Activated T-cell treated with anti-CD3 and anti-CD28 coated beads for 4 hours (primary cell): ENCODE measurements around the gene COX8C.
"Not testable (repeated sequence)": the region's sequence is repeated elsewhere in the genome, so short reads cannot be mapped to it uniquely, and the experiment has no call there.

ENCODE experiments used
- DNase-seq: peaks from one replicate; pipeline ENCODE4 v3.0.0-alpha.2; 2020

Gene COX8C

DNA sequence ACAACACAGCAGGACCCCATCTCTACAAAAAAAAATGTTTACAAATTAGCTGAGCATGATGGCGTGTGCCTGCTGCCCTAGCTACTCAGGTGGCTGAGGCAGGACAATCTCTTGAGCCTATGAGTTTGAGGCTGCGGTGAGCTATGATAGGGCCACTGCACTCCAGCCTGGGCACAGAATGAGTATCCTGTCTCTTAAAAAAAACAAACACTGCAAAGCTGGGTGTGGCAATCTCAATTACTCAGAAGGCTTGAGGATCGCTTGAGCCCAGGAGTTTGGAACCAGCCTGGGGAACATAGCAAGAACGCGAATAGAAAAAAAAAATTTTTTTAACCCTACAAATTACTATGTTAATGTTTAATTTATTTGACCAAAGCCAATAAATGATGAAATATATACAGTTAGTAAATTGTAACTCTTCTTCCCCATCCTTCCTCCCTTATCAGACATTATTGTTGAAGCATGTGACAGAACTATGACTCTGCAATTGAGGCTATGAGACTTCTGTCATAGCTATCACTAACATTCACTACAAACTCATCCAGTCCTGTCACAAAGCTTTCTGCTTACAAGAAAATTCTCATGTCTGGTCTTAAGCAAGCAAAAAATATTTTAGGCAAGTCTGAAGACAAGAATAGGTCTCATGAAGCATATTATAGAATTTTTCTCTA, 23.9 kb upstream of the COX8C start:
- no peak for DNase-seq

DNA sequence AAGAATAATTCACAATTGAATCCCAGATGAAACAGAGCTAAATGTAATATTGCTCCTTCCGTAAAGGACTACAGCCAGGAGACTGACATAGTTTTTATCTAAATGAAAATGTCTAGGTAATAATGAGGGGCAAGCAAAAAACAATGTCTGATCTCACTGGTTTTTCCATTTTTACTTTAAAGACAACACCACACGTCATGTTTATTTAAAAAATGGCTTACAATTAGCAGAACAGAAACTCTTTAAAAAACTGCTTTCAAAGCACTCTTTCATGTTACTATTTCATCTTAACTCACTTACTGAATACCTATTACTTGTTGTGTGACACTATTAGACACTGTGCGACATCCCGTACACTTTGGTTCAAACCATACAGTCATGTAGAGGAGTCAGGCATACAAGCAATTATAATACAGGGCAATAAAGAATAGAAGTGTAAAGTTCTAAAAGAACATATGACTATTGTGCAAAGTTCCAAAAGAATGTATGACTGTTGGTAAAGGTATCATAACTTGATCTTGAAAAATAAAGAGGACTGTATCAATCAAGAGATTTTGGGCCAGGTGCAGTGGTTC, 23.3 kb upstream of the COX8C start:
- no peak for DNase-seq

- DNase-seq, result no peak
Observed at GRCh38 chr14:93326196-93326595, 20.8 kb upstream of the COX8C start.

GRCh38 chr14:93328546-93328945, 18.4 kb upstream of the COX8C start:
- DNase-seq, result no peak

DNA sequence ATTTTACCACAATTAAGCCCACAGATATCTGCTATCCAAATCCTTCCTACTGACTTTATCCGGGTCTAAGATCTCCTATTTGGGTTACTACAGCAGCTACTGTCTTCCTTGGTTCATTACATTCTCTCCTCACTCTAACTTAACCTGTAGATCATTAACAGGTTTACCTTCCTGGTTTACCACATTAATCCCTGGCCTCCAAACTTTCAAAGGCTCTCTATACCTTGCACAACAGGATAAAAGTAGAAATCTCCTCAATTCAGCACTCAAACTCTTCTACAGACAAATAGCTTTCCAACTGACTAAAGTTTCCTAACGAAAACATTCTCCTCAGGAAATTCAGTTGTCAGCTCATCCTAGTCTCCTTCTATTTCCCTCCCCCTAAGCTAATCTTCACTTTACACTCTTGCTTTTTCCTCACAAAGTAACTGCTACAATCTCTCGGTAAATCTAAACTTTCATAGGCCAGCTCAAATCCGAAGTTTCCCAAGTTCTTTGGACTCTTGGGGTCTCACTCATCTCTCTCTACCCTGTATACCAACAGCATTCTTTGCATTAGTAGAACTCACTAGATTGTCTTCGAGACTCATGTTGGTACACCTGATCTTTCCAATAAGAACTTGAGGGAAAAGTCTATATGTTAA, 16.9 kb upstream of the COX8C start:
- DNase-seq, result no peak

DNA sequence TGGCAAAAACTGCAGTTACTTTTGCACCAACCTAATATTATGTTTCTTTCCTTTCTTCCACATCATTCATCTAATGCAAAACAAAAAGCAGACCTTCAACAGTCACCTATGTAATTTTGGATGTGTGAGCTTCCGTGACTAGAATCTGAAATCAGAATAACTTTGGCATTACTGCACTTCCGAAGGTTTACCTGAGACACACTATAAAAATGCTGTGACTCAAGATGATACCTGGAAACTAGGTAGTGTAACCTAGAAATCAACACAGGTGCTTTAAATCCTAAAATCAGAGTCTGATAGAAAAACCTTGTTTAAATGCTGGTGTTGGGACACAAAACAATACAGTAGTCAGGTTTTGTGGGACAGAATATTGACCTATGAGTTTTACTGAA, 16.4 kb upstream of the COX8C start:
- DNase-seq, result no peak

DNA sequence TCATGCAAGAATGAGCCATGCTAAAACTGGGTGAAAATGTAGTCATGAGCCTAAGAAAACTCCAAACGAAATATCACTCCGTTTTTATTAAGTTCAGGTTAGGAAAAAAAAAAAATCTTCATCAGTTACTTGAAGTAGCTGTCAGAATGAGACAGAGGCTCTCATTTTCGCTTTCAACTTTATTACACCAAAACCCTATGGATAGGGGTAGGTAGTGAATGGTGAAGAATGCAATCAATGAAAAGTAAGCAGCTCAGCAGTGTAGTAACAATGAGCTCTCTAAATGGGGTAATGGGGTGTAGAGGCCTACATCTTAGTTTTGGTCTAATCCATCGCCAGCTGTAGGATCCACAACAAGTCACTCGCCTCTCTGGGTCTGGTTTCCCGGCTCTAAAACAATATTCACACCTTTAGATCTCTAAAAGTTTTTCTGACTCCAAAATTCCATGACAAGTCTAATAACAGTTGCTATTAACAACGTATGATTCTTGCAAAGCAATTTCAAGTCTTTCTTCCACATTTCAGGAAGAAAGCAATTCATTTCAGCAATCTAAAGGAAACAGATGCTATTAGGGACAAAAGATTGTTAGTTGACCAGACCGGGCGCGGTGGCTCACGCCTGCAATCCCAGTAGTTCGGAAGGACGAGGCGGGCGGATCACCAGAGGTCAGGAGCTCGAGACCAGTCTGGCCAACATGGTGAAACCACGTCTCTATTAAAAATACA, 15.8 kb upstream of the COX8C start:
- no peak for DNase-seq

DNA sequence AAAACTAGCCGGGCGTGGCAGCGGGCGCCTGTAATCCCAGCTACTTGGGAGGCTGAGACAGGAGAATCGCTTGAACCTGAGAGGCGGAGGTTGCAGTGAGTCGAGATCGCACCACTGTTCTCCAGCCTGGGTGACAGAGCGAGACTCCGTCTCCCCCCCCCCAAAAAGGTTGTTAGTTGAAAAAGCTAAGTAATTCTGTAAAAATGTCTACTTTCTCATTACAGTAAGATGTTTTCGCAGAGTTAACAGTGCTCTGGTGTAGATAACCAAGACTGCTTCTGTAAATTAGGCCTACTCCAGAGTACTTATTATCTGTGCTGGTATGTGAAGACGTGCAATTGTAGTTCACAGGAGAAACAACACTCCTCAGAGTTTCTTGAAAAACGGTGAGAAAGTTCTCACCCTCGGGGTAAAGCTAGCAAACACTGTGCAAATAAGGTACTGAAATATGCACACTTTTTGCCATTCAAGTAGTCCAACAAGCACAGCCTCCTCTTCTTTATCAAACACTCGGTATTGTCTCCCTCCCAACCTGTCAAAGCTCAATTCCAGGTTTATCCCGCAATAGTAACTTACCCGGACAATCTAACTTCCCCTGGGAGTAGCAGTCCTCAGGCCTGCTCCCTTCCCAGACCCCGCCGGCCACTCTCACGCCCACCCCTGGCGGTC, 15.1 kb upstream of the COX8C start:
- DNase-seq, result no peak

DNA sequence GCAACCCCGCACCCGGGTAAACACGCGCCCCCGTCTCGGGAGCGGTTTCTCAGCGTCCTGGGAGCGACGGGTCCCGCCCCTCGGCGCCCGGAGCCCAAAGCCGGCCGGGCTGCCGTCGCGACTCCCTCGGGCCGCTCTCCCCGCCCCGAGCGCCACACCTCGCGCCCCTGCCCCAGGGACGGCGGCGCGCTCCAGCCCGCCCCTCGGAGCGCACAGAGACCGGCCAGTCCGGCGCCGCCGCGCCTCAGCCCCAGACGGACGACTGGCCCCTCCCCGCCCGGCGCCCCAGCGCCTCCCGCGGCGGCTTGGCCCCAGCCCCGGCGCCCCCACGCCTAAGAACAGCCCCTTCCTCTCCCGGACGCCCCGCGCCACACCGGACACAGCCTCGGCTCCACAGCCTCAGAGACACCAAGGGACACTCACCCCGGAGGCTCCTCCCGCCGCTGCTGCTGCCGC, 14.6 kb upstream of the COX8C start:
- DNase-seq, result peak; percentile 11

DNA sequence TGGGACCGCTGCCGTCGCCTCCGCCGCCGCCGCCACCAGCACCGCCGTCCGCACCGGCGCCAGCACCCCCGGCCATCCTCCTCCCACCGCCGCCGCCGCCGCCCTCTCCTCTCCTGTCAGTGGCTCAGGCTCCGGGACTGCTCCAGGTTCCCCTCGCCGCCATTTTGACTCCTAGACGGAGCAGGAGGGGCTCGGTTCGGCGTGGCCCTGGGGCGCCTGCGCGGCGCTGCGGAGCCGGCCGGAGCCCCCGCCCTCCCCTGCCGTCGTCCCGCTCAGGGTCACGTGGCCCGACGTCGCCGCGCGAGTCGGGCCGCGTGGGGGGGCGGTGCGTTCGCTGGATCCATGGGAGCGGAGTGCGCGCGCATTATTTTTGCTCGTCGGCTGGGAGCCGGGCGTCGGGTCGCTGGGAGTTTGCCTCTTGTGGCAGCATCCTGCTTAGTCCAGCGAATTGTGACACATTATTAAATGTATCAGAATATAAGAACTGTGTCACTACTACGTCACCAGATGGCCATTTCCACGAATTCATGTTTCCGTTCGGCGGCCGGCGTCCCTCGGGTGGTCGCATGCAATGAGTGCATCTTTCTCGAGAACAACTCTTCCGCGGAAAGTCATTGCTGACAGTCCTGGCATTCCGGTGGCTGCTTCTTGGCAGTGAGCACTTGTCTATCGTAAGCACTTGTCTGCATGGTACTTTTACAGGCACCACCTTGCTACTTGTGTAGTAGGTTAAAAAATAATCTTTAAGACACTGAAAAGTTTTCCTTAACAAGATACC, 13.9 kb upstream of the COX8C start, which contains the start of gene BTBD7:
BTBD7 (minus strand) TSS at position 184 of the 778 bp plus-strand sequence. CDS start 36,985 bp downstream, outside the sequence.
- peak; percentile 90 for DNase-seq

GRCh38 chr14:93333631-93334103, 13.3 kb upstream of the COX8C start:
- DNase-seq, result no peak

DNA sequence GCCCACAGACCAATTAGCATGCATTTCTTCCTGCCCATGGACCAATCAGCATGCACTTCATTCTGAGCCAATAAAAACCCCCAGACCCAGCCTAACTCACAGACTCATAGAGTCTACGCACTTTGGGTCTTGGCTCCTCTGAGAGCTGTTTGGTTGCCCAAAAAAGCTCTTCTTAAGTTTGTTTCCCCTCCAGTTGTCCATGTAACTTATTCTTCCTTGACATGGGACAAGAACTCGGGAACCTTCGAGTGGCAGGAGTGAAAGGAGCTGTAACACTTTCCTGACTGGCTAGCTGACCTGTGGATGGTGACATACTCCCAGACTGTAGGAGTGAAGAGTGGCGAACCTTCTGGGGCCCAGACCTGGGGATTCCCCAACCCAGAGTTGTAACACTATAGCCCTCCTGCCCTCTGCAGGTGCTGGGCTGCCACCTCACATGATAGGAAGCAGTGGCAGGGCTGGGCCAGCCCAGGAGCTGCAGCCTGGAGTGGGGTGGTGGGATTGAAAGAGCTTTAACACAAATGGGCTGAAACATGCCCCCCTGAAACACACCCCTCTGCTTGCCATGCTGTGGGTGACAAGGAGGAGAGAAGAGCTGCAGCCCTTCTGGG, 9.7 kb upstream of the COX8C start:
- DNase-seq, result no peak

DNA sequence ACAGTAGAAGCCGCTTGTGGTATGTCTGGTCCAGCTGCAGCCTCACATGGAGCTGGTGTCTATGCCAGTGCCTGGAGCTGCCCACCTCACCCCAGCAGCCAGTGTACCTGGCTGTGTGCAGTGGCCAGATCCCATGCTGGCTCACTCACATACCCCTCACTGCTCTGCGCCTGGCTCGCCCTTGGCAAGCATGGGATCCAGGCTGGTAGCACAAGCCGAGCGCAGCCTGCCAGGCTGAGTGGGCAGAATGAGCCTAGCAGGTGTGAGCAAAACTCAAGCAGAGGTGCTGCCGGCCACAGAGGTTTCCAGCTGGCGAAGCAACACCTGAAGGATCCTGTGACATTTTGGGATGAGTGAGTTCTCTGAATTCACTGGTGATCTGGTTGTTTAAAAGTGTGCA, 9.1 kb upstream of the COX8C start:
- no peak for DNase-seq

DNA sequence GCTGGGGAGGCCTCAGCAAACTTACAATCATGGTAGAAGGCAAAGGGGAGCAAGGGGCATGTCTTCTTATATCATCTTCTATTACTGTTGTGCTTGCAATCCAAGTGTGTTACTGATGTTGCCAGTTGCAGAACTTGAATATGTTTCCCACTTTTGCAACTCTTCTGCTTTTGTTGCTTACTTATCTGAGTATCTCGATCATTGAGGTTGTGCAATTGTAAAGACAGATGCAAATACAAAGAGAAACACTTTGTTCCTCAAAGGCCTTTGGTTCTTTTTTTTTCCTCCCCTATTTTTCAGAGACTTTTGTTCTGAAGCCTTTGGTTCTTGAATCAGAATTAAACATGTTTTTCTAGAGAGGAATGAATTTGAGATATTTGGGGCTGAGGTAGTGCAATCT, 3.7 kb upstream of the COX8C start:
- no peak for DNase-seq

DNA sequence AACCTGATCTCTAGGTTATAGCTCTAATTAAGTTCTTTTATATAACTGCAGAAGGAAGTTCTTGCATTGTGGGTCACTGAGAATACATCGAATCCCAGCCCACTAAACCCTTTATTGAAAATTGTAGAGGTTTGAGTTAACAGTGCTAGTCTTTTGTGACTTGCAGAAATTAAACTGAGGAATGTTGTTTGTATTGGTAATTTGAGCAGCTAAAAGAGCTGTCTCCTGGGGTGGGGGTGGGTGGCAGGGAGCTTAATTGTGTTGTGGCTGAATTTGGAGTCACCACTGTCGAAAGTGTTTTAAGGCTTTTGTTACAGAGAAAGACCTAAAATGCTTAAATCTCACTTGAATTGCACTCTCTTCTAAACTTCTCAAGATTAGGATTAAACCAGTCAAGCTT, 3.2 kb upstream of the COX8C start:
- DNase-seq, result no peak

DNA sequence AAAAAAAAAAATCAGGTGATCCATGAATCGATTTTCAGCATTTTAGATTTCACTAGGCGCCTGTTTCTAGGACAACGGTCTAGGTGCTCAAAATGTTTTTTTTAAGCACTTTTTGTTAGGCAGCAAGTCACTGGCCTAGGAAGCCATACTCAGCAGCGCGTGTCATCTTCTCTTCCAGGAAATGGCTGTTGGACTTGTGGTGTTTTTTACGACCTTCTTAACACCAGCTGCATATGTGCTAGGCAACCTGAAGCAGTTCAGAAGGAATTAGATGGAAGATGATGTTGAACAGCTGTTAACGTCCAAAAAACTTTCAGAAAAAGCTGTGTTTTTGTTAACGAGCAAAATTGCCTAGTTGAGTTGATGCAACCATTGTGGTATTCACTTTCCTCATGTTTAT, 868 bp downstream of the COX8C start:
- no peak for DNase-seq

DNA sequence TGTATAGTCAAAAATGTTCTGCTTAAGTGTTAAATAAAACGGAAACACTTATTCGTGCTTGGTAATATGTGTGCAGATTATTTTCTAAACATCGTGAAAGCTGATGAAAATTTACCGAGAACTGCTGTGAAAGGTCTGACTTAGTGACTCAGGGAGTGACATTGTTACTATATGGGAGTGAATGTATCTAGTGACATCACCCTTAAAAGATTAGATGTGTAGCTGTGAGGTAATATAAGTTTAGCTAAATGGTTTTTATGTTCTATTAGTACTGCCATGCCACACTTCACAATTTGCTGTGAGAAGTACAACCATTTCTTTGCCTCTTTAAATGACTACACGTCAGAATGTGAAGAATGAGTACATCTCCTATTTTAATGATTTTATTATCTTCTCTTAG, 1.3 kb downstream of the COX8C start:
- no peak for DNase-seq

GRCh38 chr14:93354873-93355272, 7.9 kb downstream of the COX8C start:
- DNase-seq, result not testable (repeated sequence)

- DNase-seq, result no peak
Observed at GRCh38 chr14:93368996-93369712, 22.2 kb downstream of the COX8C start.

- DNase-seq, result no peak
Observed at GRCh38 chr14:93369713-93370266, 22.8 kb downstream of the COX8C start.
